Esophagus squamous epithelium (tissue), 4 donors: Measurements from ENCODE around the gene PRKCA.

Source experiments
- CTCF ChIP-seq, 6 experiments: fragments of 450-650 bp in 4 of 6; fragments of 200-600 bp in 2 of 6; sonication (generic) in 2 of 6; IDR thresholded peaks; one replicate each; pipeline ENCODE4 v1.5.1; 2016 to 2019; ENCODE audit warnings: antibody characterized with exemption in 6 of 6, mild to moderate bottlenecking in 4 of 6, moderate library complexity in 4 of 6
- POLR2A ChIP-seq, 4 donors: fragments of 450-650 bp; IDR thresholded peaks; one replicate each; pipeline ENCODE4 v1.6.1; 2017; ENCODE audit warnings: antibody characterized with exemption in 4 of 4, mild to moderate bottlenecking in 4 of 4, moderate library complexity in 3 of 4

DNA sequence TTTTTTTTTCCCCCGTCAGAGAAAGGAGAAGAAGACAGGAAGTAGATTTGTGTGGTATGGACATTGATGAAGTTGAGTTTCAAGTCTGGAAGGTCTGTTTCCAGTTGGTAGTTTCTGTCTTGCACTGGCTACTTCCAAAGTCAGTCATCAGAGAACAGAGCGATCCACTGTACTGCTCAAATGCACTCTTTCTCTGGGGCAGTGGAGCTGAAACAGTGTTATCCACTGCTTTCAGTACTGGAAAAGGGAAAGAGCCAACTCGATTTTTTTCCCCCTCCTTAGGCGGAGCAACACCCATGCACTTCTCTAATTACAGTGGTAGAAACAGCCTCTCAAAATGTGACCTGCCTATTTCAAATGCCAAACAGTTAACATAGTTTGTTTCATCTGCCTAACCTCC, 7.4 kb downstream of the PRKCA start:
- TF ChIP-seq CTCF (IDR thresholded peaks at IDR 0.05): no peak
- no peak for TF ChIP-seq POLR2A (IDR thresholded peaks at IDR 0.05)
